T follicular helper cell (primary cell): ENCODE measurements around the gene ADAT1.
A peak's percentile ranks its signal among the peaks of the same experiment; 100 is the strongest.
"Not testable (repeated sequence)": the region's sequence is repeated elsewhere in the genome, so short reads cannot be mapped to it uniquely, and the experiment has no call there.

ENCODE experiments used
- DNase-seq: peaks from one replicate; pipeline ENCODE4 v3.0.0-alpha.2; 2020; ENCODE audit warnings: low read depth

ADAT1 gene

DNA sequence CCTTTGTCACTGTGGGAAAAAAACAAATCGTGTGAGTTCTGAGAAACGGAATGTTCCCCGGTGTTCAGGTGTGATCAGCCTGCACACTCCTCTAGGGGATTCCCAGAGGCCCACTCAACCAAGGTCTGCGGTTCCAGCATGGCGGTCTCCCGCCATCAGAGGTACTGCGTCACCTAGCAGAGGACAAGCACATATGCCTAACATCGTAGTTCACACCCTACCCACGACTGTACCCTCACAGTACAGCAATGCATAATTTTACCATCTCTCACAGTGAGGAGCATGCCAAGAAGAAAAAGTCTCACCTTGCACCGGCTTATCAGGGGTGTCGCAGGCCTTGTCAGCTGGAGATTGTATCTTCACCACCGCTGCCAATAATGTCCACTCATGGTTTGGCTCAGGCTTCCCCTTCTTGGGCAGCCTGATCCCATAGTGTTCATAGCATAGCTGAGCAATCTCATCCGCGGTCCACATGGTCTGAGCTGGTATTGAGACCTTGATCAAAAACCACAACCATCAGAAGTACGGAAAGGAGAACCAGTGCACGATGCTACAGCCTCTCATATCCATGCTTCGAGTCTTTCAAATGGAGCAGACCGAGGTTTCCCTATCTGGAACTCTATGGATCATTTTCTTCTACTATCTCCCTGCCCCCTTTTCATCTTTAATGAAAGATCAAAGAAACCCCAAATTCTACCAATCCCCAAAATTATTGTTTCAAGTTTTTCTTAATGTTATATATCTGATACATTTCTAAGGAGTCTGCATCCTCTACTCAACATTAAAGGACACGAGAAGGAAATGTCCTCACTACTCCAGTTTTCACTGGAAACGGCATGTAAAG is 2.5 kb downstream of the ADAT1 start:
- peak; percentile 24 for DNase-seq

DNA sequence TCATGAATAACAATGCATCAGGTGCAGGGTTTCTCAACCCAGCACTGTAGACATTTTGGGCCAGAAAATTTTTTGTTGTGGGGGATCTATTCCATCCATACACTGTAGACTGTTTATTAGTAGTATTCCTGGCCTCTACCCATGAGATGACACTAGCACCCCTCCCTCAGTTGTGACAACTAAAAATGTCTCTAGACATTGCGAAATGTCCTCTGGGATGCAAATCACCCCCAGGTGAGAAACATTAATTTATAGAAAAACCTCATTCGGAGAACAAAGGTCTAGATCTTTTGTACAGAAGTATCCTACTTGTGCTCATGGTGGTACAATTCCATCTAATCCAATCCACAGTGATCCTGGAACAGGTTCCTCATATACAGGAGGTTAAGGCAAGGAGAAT is 4.3 kb downstream of the ADAT1 start:
- DNase-seq = no peak

- DNase-seq = no peak
Observed at GRCh38 chr16:75617121-75617520, 6.0 kb downstream of the ADAT1 start.

DNA sequence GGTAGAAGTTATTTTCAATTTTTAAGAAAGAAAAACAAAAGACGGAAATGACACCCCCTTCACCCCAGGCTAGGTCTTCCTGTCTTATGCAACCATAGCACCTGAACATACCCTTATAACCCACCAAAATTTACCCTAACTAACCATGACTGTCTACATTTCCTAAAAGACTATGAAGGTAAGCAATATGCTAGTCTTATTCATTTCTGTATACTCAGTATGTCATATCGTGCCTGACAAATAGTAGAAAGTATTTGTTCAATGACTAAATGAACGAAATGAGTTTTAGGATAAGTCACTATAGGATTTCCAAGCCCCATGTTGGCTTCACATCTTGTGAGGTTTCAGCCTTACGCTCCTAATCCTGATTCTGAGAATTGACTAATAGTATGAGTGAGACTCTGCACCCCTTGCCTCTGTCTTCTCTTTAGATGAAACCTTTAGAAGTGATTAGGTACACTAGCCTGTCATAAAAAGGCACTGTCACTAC is 6.5 kb downstream of the ADAT1 start:
- DNase-seq = no peak

DNA sequence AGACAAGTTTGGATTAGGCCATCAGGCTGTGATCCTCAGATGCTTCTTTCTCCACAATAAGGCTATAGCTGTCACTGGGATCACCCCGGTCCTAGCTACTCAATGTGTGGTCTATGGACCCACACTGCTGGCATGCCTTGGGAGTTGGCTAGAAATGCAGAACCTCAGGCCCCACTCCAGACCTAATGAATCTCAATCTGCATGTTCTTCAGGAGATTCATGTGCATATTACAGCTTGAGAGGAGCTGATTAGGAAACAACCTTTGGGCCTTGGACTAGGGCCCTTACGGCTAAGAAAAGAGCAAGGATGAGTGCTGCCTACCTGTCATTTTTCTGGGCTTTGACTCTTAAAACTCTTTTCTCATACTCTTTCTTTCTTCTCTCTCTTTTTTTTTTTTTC is 7.5 kb downstream of the ADAT1 start:
- no peak for DNase-seq

DNA sequence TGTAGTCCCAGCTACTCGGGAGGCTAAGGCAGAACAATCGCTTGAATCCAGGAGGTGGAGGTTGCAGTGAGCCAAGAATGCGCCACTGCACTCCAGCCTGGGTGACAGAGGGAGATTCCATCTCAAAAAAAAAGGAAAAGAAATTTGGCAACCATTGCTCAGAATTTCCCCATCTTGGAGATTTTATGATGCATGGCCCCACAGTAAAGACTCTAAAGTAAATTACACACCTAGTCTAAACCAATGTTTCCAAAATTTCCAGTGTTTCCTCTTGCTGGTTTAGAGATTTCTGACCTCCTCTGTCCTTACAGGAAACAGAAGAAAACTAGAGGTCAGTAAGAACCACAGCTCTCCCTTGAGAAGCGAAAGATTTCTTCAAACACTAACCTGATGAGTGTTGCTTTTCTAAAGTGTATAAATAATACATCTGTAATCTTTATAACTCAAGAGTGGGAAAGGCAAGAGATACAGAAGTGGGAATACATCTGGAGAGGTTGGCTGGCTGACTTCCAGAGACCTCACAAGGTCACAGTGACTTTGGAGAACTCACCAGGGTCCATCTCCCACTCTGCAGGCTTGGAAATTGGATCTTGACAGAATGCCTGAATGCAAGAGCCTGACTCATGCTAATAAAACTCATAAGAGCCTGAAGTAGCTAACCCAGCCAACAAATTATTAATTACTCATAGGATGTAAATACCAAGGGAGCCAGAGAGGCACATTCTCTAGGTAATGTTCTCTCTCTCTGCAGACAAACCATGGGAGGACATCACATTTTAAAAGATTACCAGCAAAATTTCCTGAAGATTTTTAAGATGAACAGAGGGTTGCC is 8.8 kb downstream of the ADAT1 start:
- DNase-seq = no peak

DNA sequence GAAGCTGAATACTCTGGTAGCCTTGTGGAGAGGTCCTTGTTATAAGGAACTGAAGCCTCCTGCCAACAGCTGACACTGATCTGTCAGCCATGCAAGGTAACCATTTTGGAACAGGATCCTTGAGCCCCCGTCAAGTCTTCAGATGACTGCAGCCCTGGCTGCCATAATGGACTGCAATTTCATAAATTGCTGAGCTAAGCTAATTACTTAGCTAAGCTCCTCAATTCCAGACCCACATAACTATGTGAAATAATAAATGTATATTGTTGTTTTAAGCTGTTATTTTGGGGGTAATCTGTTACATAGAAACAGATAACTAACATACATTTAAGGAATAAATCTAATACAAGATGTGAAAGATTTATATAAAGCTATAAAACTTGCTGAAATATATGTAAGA is 16.6 kb downstream of the ADAT1 start:
- no peak for DNase-seq

DNA sequence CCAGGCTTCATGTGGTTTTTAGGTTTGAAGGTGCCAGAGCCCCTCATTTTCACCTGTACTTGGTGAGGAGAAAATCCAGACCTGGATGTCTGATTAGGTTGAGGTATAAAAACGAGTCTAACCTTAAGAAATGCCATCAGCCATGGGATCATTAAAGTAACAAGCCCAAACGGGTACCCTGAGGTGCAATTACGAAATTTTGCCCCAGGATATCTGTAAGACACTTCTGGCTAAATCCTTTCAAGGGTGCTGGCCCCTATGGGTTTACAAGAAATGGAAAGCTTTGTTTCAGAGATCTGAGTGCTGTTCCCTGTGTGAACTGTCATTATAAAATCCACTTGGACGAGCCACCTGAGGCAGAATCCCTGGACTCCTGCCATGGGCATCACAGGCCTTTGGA is 19.8 kb downstream of the ADAT1 start:
- no peak for DNase-seq

DNA sequence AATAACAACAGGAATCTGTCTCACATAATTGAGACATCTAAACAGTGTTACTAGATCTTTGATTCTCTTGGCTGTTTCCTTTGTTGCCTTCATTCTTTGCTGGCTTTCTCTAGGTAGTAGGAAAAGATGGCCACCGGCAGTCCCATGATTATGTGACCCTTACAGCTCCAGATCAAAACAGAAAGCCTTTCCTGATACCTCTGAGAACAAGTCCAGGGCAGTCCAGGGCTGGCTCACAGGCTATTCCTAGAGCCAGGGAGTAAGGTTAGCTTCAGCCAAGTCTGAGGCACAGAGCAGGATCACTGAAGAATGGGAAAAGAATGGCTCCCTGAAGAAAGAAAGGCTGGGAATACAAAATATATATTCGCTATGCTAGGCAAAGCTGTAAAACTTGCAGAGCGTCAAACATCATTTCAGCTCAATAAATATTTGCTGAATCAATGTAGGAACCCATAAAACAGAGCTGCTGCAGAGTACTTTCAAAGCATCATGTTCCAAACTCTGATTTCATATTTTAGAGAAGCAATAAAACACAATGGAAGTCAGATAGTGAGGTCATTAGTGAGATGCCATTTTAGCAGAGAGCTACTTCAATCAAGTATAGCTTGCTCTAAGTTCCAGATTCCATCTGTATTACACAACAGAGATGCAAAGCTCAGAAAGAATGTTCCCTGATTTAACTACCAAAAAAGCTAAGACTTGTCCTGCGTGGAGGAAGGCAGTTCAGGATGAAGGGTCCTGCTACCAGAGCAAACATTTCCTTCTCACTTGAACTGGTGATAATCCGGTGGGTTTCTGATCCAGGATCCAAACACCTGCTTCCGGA is 23.4 kb downstream of the ADAT1 start:
- no peak for DNase-seq

GRCh38 chr16:75593825-75594820 is 29.0 kb downstream of the ADAT1 start:
- no peak for DNase-seq

GRCh38 chr16:75593308-75593707 is 29.8 kb downstream of the ADAT1 start:
- no peak for DNase-seq

DNA sequence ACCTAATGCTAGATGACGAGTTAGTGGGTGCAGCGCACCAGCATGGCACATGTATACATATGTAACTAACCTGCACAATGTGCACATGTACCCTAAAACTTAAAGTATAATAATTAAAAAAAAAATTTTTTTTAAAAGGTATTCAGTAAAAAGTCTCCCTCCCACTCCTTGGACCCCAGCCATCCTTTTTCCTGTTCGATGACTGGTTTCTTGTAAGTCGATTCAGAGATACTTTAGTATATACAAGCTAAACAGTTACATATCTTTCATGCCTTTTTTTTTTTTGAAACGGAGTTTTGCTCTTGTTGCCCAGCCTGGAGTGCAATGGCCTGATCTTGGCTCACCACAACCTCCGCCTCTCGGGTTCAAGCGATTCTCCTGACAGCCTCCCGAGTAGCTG is 31.2 kb downstream of the ADAT1 start:
- DNase-seq = not testable (repeated sequence)

- no peak for DNase-seq
Observed at GRCh38 chr16:75590920-75591843, 31.9 kb downstream of the ADAT1 start.

- DNase-seq = no peak
Observed at GRCh38 chr16:75589306-75589705, 33.8 kb downstream of the ADAT1 start.

DNA sequence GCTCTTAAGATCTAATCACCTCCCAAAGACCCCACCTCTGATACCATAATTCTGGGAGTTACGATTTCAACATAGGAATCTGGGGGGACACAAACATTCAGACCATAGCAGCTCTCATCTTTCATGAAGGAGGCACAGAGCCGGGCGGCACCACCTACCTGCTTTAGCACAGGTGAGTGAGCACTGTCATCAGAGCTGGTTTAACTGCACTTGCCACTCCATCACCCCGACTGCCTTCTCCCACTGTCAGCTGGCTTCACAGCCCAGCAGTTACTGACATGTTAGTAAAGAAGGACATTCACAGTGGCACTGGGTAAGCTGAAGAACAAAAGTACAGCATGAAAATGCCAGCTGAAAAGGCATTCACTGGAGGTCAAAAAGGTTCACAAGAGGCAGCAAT is 34.4 kb downstream of the ADAT1 start:
- DNase-seq = no peak

DNA sequence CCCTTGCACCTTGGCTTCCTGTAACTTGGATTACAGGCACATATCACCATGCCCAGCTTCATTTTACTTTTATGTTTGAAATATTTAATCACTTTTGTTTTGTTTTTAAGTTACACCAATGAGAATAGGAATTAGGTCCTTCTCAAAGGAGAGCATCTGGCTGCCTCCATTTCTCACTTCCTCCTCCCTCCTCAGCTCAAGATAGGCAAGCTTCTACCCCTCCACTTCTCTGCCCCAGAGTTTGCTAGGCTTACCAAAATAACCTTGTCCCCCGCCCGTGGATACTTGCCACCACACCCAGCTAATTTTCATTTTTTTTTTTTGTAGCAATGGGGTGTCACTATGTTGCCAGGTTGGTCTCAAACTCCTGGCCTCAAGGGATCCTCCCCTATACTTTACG is 39.0 kb downstream of the ADAT1 start:
- no peak for DNase-seq

DNA sequence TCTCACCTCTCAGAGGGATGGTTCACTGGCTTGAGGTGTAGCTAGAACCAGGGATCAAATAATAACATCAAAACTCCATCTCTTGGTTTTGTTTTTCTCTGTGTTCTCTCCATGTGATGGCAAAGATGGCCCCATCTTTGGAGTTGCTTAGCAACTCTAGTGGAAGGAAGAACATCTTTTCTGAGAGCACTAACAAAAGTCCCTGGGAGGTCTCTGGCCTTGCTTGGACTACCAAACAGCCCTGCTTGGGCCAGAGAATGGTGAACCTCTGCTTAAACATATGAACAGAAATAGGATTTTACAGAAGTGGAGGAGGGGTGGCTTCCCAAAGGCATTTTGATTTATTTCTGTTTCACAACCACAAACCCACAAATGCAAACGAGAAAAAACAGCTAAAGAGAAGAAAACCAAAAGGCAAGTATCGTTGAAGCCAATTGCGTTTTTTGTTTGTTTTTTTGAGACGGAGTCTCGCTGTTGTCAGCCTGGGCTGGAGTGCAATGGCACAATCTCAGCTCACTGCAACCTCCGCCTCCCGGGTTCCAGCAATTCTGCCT is 43.7 kb downstream of the ADAT1 start:
- DNase-seq = no peak

- DNase-seq = no peak
Observed at GRCh38 chr16:75578725-75579124, 44.4 kb downstream of the ADAT1 start.

DNA sequence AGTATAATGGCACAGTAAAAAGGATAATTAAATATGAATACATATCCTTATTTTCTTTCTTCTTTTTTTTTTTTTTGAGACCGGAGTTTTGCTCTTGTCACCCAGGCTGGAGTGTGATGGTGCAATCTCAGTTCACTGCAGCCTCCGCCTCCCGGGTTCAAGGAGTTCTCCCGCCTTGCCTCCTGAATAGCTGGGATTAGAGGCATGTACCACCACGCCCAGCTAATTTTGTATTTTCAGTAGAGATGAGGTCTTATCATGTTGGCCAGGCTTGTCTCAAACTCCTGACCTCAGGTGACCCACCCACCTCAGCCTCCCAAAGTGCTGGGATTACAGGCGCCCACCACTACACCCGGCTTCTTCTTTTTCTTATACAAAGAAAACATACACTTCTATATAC is 44.9 kb downstream of the ADAT1 start:
- no peak for DNase-seq
